Prostate gland (tissue), 2 donors: ENCODE data around the gene HSPB6.

Experiments
- POLR2A ChIP-seq: fragments of 450-650 bp; IDR thresholded peaks from one replicate; pipeline ENCODE4 v1.6.1; 2016; ENCODE audit warnings: antibody characterized with exemption, mild to moderate bottlenecking
- POLR2AphosphoS5 ChIP-seq: sonication (generic); formaldehyde crosslinking; IDR thresholded peaks from one replicate; pipeline ENCODE4 v1.6.1; 2017; ENCODE audit warnings: antibody characterized with exemption
- TF ChIP-seq, protein P1 (sequence below), 4 experiments: fragments of 200-600 bp in 2 of 4; fragments of 450-650 bp in 2 of 4; sonication (generic) in 2 of 4; IDR thresholded peaks; 1 replicate in 3 of 4; 2 replicates in 1 of 4; pipeline ENCODE4 v1.5.1; 2016 to 2019; ENCODE audit warnings: antibody characterized with exemption in 4 of 4, mild to moderate bottlenecking in 2 of 4, moderate library complexity in 2 of 4

DNA sequence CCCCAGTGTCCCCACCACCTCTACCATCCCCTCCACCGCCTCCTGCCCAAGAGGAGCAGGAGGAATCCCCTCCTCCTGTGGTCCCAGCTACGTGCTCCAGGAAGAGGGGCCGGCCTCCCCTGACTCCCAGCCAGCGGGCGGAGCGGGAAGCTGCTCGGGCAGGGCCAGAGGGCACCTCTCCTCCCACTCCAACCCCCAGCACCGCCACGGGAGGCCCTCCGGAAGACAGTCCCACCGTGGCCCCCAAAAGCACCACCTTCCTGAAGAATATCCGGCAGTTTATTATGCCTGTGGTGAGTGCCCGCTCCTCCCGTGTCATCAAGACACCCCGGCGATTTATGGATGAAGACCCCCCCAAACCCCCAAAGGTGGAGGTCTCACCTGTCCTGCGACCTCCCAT, 36.2 kb downstream of the HSPB6 start:
- TF ChIP-seq, protein P1, sequence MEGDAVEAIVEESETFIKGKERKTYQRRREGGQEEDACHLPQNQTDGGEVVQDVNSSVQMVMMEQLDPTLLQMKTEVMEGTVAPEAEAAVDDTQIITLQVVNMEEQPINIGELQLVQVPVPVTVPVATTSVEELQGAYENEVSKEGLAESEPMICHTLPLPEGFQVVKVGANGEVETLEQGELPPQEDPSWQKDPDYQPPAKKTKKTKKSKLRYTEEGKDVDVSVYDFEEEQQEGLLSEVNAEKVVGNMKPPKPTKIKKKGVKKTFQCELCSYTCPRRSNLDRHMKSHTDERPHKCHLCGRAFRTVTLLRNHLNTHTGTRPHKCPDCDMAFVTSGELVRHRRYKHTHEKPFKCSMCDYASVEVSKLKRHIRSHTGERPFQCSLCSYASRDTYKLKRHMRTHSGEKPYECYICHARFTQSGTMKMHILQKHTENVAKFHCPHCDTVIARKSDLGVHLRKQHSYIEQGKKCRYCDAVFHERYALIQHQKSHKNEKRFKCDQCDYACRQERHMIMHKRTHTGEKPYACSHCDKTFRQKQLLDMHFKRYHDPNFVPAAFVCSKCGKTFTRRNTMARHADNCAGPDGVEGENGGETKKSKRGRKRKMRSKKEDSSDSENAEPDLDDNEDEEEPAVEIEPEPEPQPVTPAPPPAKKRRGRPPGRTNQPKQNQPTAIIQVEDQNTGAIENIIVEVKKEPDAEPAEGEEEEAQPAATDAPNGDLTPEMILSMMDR (IDR thresholded peaks at IDR 0.05): no peak
- TF ChIP-seq POLR2A (no peak), POLR2AphosphoS5 (no peak)
